Fibroblast of lung (primary cell): ENCODE results near the gene PROCA1.

Experiments used
- CTCF ChIP-seq, 2 donors: IDR thresholded peaks in 1 of 2; conservative IDR thresholded peaks in 1 of 2; 1 replicate in 1 of 2; 2 replicates in 1 of 2; pipeline ENCODE4 v1.5.1; 2011 to 2012; ENCODE audit warnings: low read length in 2 of 2, control low read depth in 1 of 2, inconsistent platforms in 1 of 2, low read depth in 1 of 2, mild to moderate bottlenecking in 1 of 2
- EZH2 ChIP-seq: IDR thresholded peaks from 2 replicates; pipeline ENCODE4 v1.5.1; 2012; ENCODE audit warnings: low read length, control low read depth, mild to moderate bottlenecking; ENCODE audit errors: missing control alignments

DNA sequence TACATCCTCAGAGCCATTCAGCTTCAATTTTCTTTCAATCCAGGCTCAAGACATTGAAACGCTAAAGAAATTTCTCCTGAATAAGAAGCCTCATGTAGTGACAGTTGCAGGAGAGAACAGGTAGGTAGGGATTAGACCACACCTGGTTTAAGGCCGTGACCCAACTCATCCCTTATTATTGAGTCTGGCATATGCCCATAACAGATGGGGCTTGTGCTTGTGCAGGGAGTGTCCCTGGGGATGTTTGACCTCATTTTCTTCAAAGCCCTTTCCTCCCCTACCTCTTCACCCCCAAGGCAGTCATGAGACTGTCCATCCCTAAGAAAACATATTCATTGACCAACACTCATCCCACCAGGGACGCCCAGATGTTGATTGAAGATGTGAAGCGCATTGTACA is 25.4 kb downstream of the PROCA1 start:
- TF ChIP-seq CTCF (conservative IDR thresholded peaks at IDR 0.05 in 1 of 2, IDR thresholded peaks at IDR 0.05 in 1 of 2; ENCODE audit: low read depth in 1 of 2, low read length in 2 of 2) (no peak), EZH2 (no peak)
